ENCODE measurements around the gene LRCH4.

LRCH4 gene

DNA sequence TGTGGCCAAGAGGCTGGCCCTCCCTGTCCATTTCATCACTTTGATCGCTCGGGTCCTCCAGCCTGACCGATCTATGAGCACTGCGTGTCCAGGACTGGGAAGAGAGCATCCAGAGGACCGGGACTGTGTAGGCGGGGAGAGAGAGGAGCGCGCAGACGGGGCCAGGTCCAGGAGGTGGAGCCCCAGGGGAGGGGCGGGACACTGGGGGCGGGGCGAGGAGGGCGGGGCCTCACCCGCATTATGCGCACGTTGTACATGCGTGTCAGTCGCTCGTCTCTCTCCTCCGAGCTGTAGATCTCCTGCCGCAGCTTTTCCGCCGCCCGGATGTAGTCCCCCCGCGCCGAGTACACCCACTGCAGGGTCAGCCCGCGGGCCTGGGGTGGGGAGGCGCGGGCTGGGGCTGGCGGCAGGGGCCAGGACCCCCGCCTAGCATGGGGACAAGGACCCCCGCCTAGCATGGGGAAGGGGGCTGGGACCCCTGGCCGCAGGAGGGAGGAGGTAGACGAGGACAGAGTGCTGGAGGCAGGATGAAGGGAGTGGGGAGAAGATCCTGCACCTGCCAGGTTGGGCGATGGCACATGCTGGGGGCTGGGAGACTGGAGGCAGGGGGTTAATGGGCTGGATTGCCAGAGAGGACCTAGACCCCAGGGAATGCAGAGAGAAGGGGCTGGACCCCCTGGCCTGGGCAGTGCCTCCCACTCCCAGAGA is 40.8 kb upstream of the LRCH4 start:
- H3K4me3 ChIP-seq (ENCODE audit: low read depth, low read length) = peak overlapping the region; percentile 27
- TF ChIP-seq CTCF (IDR thresholded peaks at IDR 0.05; ENCODE audit: low read depth, low read length, missing control alignments) = no peak
- peak; percentile 22 for DNase-seq (ENCODE audit: low read depth)
- in situ Hi-C loops (cut with HindIII; ENCODE audit: low sequenced_read_pairs) = no loop called here

DNA sequence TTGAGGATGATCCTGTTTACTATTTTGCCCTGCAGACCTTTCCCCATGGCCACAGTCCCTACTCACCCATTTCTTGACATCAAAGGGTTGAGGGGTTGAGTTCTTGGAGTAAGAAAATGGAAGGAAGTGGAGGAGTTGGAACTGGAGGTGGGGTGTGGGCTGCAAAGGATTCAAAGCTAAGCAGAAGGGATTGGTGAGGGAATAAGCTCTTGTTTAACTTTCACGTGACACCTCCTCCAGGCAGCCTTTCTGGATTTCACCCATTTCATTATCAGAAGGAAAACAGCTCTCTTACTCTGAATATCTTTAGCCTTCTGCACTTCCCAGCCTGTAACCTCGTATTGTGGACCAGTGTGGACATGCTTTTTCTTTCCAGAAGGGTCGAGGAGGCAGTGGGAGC is 40.1 kb upstream of the LRCH4 start:
- DNase-seq (ENCODE audit: low read depth) = no peak
- in situ Hi-C loops (cut with HindIII; ENCODE audit: low sequenced_read_pairs) = no loop called here
- H3K4me3 ChIP-seq (ENCODE audit: low read depth, low read length) = peak overlapping the region; percentile 27
- TF ChIP-seq CTCF (IDR thresholded peaks at IDR 0.05; ENCODE audit: low read depth, low read length, missing control alignments) = no peak

DNA sequence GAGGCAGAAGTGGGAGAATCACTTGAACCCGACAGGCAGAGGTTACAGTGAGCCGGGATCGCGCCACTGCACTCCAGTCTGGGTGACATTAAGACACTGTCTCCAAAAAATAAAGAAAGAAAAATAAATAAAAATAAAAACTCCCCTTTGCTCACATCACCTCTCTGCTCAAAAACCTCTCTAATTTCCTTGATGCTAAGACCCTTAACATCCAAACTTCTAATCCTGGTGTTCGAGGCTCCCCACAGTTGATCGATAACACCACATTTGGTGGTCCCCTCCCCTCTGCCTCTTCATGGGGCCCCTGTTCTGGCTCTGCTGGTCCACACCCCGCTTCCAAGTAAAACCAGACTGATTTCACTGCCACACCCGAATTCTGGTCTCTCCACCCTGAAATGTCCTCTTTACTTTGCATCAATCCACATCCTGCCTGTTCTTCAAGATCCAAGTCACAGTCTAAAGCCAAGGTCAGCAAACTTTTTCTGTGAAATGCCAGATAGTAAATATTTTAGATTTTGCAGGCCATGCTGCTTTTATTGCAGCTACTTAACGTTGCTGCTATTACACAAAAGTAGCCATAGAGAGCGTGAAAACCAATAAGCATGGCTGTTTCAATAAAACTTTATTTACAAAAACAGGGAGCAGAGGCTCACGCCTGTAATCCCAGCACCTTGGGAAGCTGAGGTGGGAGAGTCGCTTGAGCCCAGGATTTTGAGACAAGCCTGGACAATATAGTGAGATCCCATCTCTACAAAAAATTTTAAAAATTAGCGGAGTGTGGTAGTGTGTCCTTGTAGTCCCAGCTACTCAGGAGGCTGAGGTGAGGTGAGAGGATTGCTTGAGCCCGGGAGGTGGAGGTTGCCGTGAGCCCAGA is 38.3 kb upstream of the LRCH4 start:
- in situ Hi-C loops (cut with HindIII; ENCODE audit: low sequenced_read_pairs) = no loop called here
- no peak for DNase-seq (ENCODE audit: low read depth)
- no peak overlapping the region for H3K4me3 ChIP-seq (ENCODE audit: low read depth, low read length)
- TF ChIP-seq CTCF (IDR thresholded peaks at IDR 0.05; ENCODE audit: low read depth, low read length, missing control alignments) = no peak

GRCh38 chr7:100621554-100621953 is 35.6 kb upstream of the LRCH4 start:
- in situ Hi-C loops (cut with HindIII; ENCODE audit: low sequenced_read_pairs) = no loop called here
- DNase-seq (ENCODE audit: low read depth) = no peak
- no peak overlapping the region for H3K4me3 ChIP-seq (ENCODE audit: low read depth, low read length)
- no peak for TF ChIP-seq CTCF (IDR thresholded peaks at IDR 0.05; ENCODE audit: low read depth, low read length, missing control alignments)

GRCh38 chr7:100620804-100621203 is 34.9 kb upstream of the LRCH4 start:
- TF ChIP-seq CTCF (IDR thresholded peaks at IDR 0.05; ENCODE audit: low read depth, low read length, missing control alignments) = no peak
- in situ Hi-C loops (cut with HindIII; ENCODE audit: low sequenced_read_pairs) = no loop called here
- H3K4me3 ChIP-seq (ENCODE audit: low read depth, low read length) = no peak overlapping the region
- no peak for DNase-seq (ENCODE audit: low read depth)

DNA sequence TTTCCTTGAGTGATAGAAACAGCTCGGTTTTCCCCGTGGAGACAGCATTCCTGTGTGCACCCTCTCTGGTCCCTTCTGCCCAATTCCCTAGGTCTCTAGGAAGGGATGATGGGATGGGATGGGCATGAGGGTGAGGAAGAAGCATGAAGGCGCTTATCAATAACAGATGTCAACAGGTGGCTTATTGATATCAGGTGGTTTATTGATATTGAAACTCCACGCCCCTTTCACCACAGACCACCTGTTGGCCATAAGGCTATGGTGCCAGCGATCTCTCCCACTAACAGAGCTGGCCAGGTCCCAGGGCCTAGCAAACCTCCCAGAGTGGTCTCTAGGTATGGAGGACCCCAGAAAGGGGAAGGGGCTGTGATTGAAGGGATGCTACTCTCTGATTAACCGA is 34.3 kb upstream of the LRCH4 start:
- in situ Hi-C loops (cut with HindIII; ENCODE audit: low sequenced_read_pairs) = no loop called here
- H3K4me3 ChIP-seq (ENCODE audit: low read depth, low read length) = no peak overlapping the region
- TF ChIP-seq CTCF (IDR thresholded peaks at IDR 0.05; ENCODE audit: low read depth, low read length, missing control alignments) = no peak
- DNase-seq (ENCODE audit: low read depth) = no peak
